Progenitor cell of endocrine pancreas (in vitro differentiated cells): ENCODE results near the gene EEFSEC. TPM values are rescaled to one million over a fixed set of nuclear protein-coding genes. Genes with fewer than 3 reads are reported as not detected.

Experiments
- DNase-seq: peaks from one replicate; pipeline ENCODE4 v3.0.0; 2021; ENCODE audit warnings: low spot score; ENCODE audit not compliant: unreplicated experiment
- H3K27ac Mint-ChIP-seq: 2 replicates; pipeline ENCODE4 v1.8.0; 2021; ENCODE audit warnings: mild to moderate bottlenecking, moderate library complexity, mixed read lengths
- H3K27me3 Mint-ChIP-seq: 2 replicates; pipeline ENCODE4 v1.8.0; 2021; ENCODE audit warnings: mixed read lengths
- H3K36me3 Mint-ChIP-seq: 2 replicates; pipeline ENCODE4 v1.8.0; 2022; ENCODE audit warnings: mixed read lengths; ENCODE audit not compliant: insufficient read depth
- H3K4me1 Mint-ChIP-seq: 2 replicates; pipeline ENCODE4 v1.8.0; 2021; ENCODE audit warnings: low read depth, mixed read lengths
- H3K4me3 Mint-ChIP-seq: 2 replicates; pipeline ENCODE4 v1.8.0; 2021; ENCODE audit warnings: low read depth, mild to moderate bottlenecking, moderate library complexity, mixed read lengths
- H3K9me3 Mint-ChIP-seq: 2 replicates; pipeline ENCODE4 v1.8.0; 2021; ENCODE audit warnings: low read depth, mixed read lengths
- CTCF ChIP-seq: fragments of 200-600 bp; sonication (generic); IDR thresholded peaks from one replicate; pipeline ENCODE4 v1.5.0; 2021; ENCODE audit warnings: antibody characterized with exemption, mild to moderate bottlenecking; ENCODE audit not compliant: unreplicated experiment
- total RNA-seq: library from RNA; stranded (reverse); gene quantifications from 2 replicates; pipeline ENCODE4 v1.2.1, GENCODE V29; 2021

EEFSEC gene
- total RNA-seq, 1 donor from 2014 or later: 11.8 TPM

GRCh38 chr3:128398586-128398985, 245.3 kb downstream of the EEFSEC start:
- H3K9me3 Mint-ChIP-seq: no peaks in the 10 kb centered on the region
- no peak for DNase-seq
- peaks cover 46% of the 10 kb centered on the region for H3K27me3 Mint-ChIP-seq
- no peak overlapping the region for H3K27ac Mint-ChIP-seq
- TF ChIP-seq CTCF: no peak
- no peak overlapping the region for H3K4me3 Mint-ChIP-seq
- H3K36me3 Mint-ChIP-seq: no peaks in the 10 kb centered on the region
- peaks cover 21% of the 10 kb centered on the region for H3K4me1 Mint-ChIP-seq

DNA sequence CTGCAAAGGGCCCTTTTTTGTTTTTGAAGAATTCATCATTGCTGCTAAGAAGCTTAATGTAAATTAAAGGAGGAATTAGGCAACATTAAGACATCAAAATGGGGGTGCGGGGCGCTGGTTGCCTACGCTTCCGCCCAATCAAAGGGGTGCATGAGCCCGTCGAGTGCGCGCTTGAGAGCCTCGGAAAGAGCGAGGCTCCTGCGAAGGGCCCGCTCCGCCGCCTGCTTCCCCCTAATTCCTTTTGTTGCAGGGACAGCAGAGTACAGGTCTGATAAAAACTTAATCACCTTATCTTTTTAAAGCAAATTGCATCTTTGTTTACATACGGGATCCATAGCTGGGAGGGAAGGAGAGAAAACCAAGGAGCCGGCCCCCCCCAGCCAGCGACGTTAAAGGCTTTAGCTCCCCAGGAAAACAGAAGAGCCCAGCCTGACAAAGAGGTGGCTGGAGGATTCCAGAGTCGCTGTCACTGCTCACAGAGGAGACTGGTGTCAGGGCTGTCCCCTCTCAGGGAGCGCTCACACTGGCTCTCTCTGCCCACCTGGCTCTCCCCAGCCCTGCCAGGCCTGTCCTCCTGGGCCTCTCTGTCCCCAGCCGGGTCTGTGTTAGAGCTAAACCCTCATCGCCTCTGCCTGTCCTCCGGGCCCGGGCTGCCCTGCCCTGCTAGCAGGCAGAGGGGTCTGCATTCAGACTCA, 246.1 kb downstream of the EEFSEC start:
- H3K4me3 Mint-ChIP-seq: no peak overlapping the region
- TF ChIP-seq CTCF: no peak
- H3K27ac Mint-ChIP-seq: no peak overlapping the region
- H3K27me3 Mint-ChIP-seq: peaks cover 51% of the 10 kb centered on the region
- H3K36me3 Mint-ChIP-seq: no peaks in the 10 kb centered on the region
- DNase-seq: no peak
- H3K9me3 Mint-ChIP-seq: no peaks in the 10 kb centered on the region
- H3K4me1 Mint-ChIP-seq: peaks cover 29% of the 10 kb centered on the region

DNA sequence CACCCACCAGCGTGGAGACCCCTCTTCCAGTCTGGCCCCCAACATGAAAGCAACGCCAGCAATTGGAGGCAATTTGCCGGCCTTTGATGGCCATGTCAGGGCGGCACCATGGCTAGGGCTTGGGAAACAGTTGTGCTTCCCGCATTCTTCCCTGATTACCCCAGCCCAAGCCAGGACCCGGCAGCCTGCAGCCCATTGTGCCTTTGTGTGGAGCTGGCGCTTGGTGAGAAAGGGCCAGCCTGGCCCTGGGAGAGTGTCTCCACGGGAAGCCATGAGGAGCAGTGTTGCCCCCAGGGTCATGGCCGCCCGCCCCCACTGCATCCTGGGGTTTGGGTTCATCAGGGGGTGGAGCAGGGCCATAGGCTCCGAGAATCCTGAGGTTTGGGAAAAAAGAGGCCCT, 247.4 kb downstream of the EEFSEC start:
- Mint-ChIP-seq H3K9me3 (no peaks in the 10 kb centered on the region), H3K27me3 (peaks cover 53% of the 10 kb centered on the region), H3K4me1 (peaks cover 29% of the 10 kb centered on the region), H3K36me3 (no peaks in the 10 kb centered on the region), H3K27ac (no peak overlapping the region), H3K4me3 (no peak overlapping the region)
- TF ChIP-seq CTCF: no peak
- no peak for DNase-seq

GRCh38 chr3:128402319-128402718, 249.0 kb downstream of the EEFSEC start:
- no peak for DNase-seq
- Mint-ChIP-seq H3K27me3 (peaks cover 63% of the 10 kb centered on the region), H3K4me1 (peaks cover 29% of the 10 kb centered on the region), H3K9me3 (no peaks in the 10 kb centered on the region), H3K36me3 (no peaks in the 10 kb centered on the region), H3K4me3 (no peak overlapping the region), H3K27ac (no peak overlapping the region)
- TF ChIP-seq CTCF: no peak

DNA sequence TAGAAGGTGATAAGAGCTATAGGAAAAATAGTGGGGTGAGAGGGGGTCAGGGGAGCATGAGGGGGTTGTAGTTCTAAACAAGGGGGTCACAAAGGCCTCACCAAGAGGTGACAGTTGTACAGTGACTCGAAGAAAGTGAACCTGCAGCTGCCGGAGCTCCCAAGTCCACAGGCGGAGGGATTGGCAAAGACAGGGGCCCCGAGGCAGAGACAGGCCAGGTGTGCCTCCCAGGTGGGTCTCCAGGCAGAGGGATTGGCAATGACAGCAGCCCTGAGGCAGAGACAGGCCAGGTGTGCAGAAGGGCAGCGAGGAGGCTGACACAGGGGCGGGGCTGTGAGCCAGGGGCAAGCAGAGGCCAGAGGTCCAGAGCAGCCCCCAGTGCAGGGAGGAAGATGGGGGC, 249.7 kb downstream of the EEFSEC start:
- Mint-ChIP-seq H3K4me3 (no peak overlapping the region), H3K27me3 (peaks cover 61% of the 10 kb centered on the region), H3K36me3 (no peaks in the 10 kb centered on the region), H3K4me1 (peaks cover 29% of the 10 kb centered on the region), H3K9me3 (no peaks in the 10 kb centered on the region), H3K27ac (no peak overlapping the region)
- TF ChIP-seq CTCF: no peak
- no peak for DNase-seq
